A549 (cell line): ENCODE measurements around the gene OSCP1.

Source experiments
- FOSL2 ChIP-seq, 2 experiments: fragments of 450-650 bp in 1 of 2; fragments of >200 bp in 1 of 2; sonication (Bioruptor Twin) in 1 of 2; formaldehyde crosslinking; IDR thresholded peaks; 2 replicates each; pipeline versions ENCODE4 v1.5.0 to v1.6.1; 2016 to 2020; ENCODE audit warnings: mild to moderate bottlenecking in 1 of 2, moderate library complexity in 1 of 2
- HOXB5 ChIP-seq: fragments of 250-450 bp; sonication (Bioruptor Pico); IDR thresholded peaks from 2 replicates; pipeline ENCODE4 v1.5.0; 2020; ENCODE audit warnings: mild to moderate bottlenecking, moderate library complexity
- POLR2A ChIP-seq: IDR thresholded peaks from 2 replicates; pipeline ENCODE4 v1.6.1; 2012; ENCODE audit warnings: mild to moderate bottlenecking, low read length
- TF ChIP-seq, protein P1 (sequence below): fragments of >200 bp; sonication (Bioruptor Twin); formaldehyde crosslinking; IDR thresholded peaks from 3 replicates; pipeline ENCODE4 v1.5.1; 2016
- TF ChIP-seq, protein P2 (sequence below): IDR thresholded peaks from 2 replicates; pipeline ENCODE4 v1.6.1; 2012

DNA sequence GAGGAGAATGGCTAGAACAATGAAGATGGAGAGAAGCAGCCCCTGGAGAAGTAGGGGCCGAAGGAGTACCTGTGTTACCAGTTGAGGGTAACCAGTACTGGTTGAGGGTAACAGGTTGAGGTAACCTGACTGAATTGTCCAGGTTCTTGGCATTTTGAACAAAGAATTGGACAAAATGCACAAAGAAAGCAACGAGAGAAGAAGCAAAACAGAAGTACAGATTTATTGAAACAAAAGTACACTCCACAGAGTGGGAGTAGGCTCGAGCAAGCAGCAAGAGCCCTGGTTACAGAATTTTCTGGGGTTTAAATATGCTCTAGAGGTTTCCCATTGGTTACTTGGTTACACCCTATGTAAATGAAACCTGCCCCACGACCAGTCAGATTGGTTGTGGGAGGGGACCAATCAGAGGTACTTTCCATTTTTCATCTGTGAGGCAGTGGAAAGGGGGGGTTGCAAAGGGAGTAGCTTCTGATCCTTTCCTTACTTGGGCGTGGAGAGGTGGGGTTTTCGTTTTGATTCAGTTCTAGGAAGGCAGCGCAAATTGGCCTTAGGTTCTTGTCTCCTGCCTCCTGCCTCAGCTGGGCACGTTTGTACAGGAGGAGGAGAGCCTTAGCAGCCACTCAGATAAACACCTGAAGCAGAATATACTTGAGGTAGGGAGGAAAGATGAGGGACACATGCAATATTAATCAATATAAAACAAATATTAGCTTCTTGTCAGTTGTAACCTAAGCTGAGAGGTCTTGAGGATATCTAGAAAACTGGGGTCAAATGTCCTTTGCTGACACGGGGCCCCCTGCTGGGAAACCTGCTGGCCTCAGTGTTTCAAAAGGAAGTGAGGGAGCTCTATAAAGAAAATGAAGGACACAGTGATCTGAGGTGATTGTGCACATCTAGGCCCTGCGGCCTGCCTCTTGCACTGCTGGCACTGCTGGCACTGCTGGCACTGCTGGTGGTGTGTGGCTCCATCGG, 38.3 kb downstream of the OSCP1 start:
- TF ChIP-seq FOSL2 (IDR thresholded peaks at IDR 0.05) (no peak), FOSL2 (CRISPR knock-in tag; IDR thresholded peaks at IDR 0.05) (no peak), HOXB5 (no peak), POLR2A (no peak)
- TF ChIP-seq, protein P1, sequence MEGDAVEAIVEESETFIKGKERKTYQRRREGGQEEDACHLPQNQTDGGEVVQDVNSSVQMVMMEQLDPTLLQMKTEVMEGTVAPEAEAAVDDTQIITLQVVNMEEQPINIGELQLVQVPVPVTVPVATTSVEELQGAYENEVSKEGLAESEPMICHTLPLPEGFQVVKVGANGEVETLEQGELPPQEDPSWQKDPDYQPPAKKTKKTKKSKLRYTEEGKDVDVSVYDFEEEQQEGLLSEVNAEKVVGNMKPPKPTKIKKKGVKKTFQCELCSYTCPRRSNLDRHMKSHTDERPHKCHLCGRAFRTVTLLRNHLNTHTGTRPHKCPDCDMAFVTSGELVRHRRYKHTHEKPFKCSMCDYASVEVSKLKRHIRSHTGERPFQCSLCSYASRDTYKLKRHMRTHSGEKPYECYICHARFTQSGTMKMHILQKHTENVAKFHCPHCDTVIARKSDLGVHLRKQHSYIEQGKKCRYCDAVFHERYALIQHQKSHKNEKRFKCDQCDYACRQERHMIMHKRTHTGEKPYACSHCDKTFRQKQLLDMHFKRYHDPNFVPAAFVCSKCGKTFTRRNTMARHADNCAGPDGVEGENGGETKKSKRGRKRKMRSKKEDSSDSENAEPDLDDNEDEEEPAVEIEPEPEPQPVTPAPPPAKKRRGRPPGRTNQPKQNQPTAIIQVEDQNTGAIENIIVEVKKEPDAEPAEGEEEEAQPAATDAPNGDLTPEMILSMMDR = no peak
- TF ChIP-seq, protein P2, sequence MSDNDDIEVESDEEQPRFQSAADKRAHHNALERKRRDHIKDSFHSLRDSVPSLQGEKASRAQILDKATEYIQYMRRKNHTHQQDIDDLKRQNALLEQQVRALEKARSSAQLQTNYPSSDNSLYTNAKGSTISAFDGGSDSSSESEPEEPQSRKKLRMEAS = no peak
